NK-92 (cell line): Measurements from ENCODE around the gene ANKRD36B.
"Not testable (repeated sequence)": the region's sequence is repeated elsewhere in the genome, so short reads cannot be mapped to it uniquely, and the experiment has no call there.

ENCODE experiments used
- DNase-seq: peaks from one replicate; lab custom pipeline; 2025; ENCODE audit not compliant: unreplicated experiment; lab: John Stamatoyannopoulos, UW

The ANKRD36B gene

DNA sequence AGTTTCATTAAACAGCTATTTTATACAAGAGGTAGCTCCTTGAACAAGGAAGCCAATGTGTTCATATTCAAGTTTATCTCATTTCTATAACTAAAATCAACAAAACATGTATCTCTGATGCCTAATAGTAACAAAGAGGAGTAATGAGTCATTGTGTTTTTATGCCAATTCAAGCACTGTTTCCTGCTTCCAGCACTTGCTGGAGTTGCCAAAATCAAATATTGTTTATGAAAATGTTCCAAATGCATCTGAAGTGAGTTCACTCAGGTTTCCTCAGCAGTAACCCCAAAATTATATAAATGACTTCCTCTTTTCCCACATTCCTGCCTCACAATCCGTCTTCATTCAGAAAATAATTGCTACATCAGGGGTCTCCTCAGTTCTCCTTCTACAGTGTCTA is 39.2 kb downstream of the ANKRD36B start:
- not testable (repeated sequence) for DNase-seq

DNA sequence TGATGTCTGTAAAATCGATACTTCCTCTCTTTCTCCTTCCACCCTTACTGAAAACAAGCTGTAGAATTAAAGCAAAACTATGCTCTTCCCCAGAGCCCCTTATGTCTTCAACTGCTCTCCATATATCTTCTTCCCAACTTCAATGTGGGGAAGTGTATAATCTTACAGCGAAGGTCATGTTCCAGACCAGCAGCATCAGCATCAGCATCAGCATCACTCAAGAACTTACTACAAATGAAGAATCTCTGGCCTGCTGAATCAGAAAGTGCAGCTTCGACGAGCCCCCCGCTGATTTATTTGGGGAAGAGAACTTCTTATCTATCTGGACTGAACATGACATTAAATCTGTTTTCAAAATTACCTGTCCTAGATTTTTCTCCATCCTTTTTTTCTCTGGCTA is 40.6 kb downstream of the ANKRD36B start:
- not testable (repeated sequence) for DNase-seq

DNA sequence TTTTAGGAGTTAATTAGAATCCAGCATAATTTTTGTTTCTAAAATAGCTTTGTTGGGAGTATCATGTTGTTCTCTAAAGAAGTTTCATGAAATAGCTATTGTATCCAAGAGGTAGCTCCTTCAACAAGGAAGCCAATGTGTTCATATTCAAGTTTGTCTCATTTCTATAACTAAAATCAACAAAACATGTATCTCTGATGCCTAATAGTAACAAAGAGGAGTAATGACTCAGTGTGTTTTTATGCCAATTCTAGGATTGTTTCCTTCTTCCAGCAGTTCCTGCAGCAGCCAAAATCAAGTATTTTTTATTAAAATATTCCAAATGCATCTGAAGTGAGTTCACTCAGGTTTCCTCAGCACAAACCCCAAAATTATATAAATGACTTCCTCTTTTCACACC is 41.1 kb downstream of the ANKRD36B start:
- not testable (repeated sequence) for DNase-seq

DNA sequence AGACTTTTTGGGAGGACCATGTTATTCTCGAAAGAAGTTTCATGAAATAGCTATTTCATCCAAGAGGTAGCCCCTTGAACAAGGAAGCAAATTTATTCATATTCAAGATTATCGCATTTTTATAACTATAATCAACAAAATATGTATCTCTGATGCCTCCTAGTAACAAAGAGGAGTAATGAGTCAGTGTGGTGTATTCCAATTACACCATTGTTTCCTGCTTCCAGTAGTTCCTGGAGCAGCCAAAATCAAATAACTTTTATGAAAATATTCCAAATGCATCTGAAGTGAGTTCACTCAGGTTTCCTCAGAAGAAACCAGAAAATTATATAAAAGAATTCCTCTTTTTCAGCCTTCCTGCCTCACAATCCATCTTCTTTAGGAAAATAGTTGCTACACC is 43.0 kb downstream of the ANKRD36B start:
- no peak for DNase-seq

DNA sequence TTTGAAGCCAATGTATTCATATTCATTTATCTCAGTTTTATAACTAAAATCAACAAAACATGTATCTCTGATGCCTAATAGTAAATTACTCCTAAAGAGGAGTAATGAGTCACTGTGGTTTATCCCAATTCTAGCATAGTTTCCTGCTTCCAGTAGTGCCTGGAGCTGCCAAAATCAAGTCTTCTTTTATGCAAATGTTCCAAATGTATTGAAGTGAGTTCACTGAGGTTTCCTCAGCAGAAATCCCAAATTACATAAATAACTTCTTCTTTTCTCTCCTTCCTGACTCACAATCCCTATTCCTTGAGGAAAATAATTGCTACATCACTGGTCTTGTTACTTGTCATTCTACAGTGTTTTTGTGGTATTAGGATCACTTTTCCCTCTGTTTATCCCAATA is 44.8 kb downstream of the ANKRD36B start:
- not testable (repeated sequence) for DNase-seq

DNA sequence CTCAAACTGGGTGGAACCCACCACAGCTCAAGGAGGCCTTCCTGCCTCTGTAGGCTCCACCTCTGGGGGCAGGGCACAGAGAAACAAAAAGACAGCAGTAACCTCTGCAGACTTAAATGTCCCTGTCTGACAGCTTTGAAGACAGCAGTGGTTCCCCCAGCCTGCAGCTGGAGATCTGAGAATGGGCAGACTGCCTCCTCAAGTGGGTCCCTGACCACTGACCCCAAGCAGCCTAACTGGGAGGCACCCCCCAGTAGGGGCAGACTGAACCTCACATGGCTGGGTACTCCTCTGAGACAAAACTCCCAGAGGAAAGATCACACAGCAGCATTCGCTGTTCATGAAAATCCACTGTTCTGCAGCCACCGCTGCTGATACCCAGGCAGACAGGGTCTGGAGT is 63.8 kb downstream of the ANKRD36B start:
- not testable (repeated sequence) for DNase-seq

DNA sequence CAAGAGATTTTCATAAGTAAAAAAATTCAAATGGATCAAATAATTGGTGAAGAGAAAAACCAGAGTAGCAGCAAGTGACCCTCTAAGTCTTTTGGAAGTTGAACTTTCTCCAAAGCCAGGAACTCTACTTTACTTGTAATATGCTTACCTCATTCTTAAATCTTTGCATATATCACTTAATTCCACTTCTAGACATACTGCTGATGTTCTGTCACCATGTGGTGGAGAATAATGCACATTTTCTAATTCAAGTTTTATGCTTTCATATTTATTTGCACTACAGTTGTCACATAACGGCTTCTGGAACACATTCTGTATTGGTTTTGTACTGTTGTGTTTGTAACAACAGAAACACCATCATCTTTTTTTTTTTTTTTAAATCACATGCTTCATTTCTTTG is 65.9 kb downstream of the ANKRD36B start:
- not testable (repeated sequence) for DNase-seq

DNA sequence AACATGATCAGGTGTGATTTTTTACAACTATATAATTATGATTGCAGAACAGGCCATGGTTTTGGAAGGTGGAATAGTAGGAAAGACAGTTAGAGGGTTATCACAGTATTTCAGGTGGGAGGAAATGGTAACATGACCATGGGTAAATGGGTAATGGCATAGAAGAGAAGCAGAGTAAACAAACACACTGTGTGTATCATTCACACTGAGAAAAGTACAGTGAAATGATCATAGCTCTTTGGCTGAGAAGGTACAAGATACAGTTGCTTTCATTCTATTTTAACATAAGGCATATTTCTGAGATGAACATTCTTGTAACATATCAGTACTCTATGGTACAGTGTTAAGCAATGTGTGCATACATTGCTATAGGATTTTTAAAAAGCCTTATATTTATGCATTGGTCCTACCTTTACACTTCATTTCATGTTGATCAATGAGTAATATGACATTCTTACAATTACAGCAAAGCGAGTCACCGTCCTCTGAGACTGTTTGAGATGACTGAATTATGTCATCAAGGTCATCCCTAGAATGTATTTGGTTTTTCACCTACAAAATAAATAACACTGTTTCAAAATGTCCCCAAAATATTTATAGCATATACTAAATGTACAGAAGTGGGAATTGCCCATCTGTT is 66.6 kb downstream of the ANKRD36B start:
- not testable (repeated sequence) for DNase-seq

DNA sequence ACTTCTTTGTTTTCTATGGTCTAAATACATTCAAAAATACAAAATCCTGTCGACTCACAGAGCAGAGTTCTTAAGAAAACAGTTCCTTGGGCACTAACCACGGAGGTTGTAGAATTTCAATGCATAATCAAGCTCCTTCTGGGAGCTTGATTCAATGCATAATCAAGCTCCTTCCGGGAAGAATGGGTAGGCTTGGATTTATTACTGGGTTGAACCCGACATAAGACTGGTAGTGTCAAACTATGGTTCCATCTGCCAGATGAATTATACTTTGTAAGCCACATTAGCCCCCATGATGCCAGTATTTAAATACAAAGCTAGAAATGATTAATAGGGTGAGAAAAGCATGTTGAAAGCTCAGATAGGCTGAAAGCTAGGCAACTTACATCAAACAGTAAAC is 94.0 kb downstream of the ANKRD36B start:
- DNase-seq, result not testable (repeated sequence)

DNA sequence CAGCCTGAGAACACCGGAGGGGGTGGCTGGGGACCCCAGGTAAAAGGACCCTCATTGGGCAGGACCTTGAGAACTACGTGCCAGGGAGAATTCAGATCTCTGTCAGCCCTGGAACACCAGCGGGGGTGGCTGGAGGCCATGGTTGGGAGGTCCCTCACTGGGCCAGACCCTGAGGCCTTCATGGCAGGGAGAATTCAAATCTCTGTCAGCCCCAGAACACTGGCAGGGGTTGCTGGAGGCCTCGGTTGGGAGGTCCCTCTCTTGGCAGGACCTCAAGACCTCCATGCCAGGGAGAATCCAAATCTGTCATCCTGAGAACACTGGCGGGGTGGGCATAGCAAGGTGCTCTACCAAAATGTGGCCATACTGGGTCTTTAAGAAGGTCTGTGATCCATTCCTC is 99.5 kb downstream of the ANKRD36B start:
- not testable (repeated sequence) for DNase-seq
